ENCODE data around the gene LRP6. TPM values are rescaled to one million over a fixed set of nuclear protein-coding genes. Genes with fewer than 3 reads are reported as not detected.

LRP6 gene
- total RNA-seq, 2 donors from 2014 or later, result 26.2 to 37.9 TPM

- no peak overlapping the region for H3K4me3 ChIP-seq
- intact Hi-C loops (cut with DNase I), result no loop called here
- no peaks in the 10 kb centered on the region for H3K27me3 ChIP-seq
- no peaks in the 10 kb centered on the region for H3K4me1 ChIP-seq
- TF ChIP-seq CTCF (IDR thresholded peaks at IDR 0.05), result no peak
- DNase-seq, result no peak
- no peak overlapping the region for H3K27ac ChIP-seq
- no peak overlapping the region for H3K9ac ChIP-seq (ENCODE audit: low read depth in 2 of 2, low read length in 2 of 2)
- H3K9me3 ChIP-seq, result no peaks in the 10 kb centered on the region
- no peaks in the 10 kb centered on the region for H3K36me3 ChIP-seq
Observed at GRCh38 chr12:12207746-12208145, 59.1 kb downstream of the LRP6 start.

- Histone ChIP-seq H3K4me1 (no peaks in the 10 kb centered on the region), H3K9ac (ENCODE audit: low read depth in 2 of 2, low read length in 2 of 2) (no peak overlapping the region), H3K4me3 (no peak overlapping the region), H3K27me3 (no peaks in the 10 kb centered on the region), H3K36me3 (no peaks in the 10 kb centered on the region), H3K9me3 (no peaks in the 10 kb centered on the region), H3K27ac (no peak overlapping the region)
- intact Hi-C loops (cut with DNase I), result no loop called here
- no peak for TF ChIP-seq CTCF (IDR thresholded peaks at IDR 0.05)
- DNase-seq, result no peak
Observed at GRCh38 chr12:12206776-12207388, 60.0 kb downstream of the LRP6 start.

- H3K4me3 ChIP-seq, result no peak overlapping the region
- H3K36me3 ChIP-seq, result no peaks in the 10 kb centered on the region
- H3K27ac ChIP-seq, result no peak overlapping the region
- H3K9me3 ChIP-seq, result no peaks in the 10 kb centered on the region
- no peak overlapping the region for H3K9ac ChIP-seq (ENCODE audit: low read depth in 2 of 2, low read length in 2 of 2)
- DNase-seq, result no peak
- no peak for TF ChIP-seq CTCF (IDR thresholded peaks at IDR 0.05)
- no peaks in the 10 kb centered on the region for H3K27me3 ChIP-seq
- intact Hi-C loops (cut with DNase I), result no loop called here
- no peaks in the 10 kb centered on the region for H3K4me1 ChIP-seq
Observed at GRCh38 chr12:12202747-12203146, 64.1 kb downstream of the LRP6 start.

GRCh38 chr12:12202105-12202504 lies 64.7 kb downstream of the LRP6 start:
- intact Hi-C loops (cut with DNase I), result no loop called here
- Histone ChIP-seq H3K27ac (no peak overlapping the region), H3K36me3 (no peaks in the 10 kb centered on the region), H3K4me3 (no peak overlapping the region), H3K27me3 (no peaks in the 10 kb centered on the region), H3K9ac (ENCODE audit: low read depth in 2 of 2, low read length in 2 of 2) (no peak overlapping the region), H3K4me1 (no peaks in the 10 kb centered on the region), H3K9me3 (no peaks in the 10 kb centered on the region)
- no peak for TF ChIP-seq CTCF (IDR thresholded peaks at IDR 0.05)
- no peak for DNase-seq

GRCh38 chr12:12201274-12201758 lies 65.5 kb downstream of the LRP6 start:
- no peak overlapping the region for H3K4me3 ChIP-seq
- no peaks in the 10 kb centered on the region for H3K4me1 ChIP-seq
- no peaks in the 10 kb centered on the region for H3K9me3 ChIP-seq
- intact Hi-C loops (cut with DNase I), result no loop called here
- no peak for TF ChIP-seq CTCF (IDR thresholded peaks at IDR 0.05)
- DNase-seq, result no peak
- no peak overlapping the region for H3K27ac ChIP-seq
- H3K9ac ChIP-seq (ENCODE audit: low read depth in 2 of 2, low read length in 2 of 2), result no peak overlapping the region
- H3K36me3 ChIP-seq, result no peaks in the 10 kb centered on the region
- H3K27me3 ChIP-seq, result no peaks in the 10 kb centered on the region

Data from colonic mucosa (tissue), 4 donors.